K562 (cell line): Measurements from ENCODE around the gene PIK3AP1. TPM values are rescaled to one million over a fixed set of nuclear protein-coding genes. Genes with fewer than 3 reads are reported as not detected.
A peak's percentile ranks its signal among the peaks of the same experiment; 100 is the strongest.

Experiments
- BACH1 ChIP-seq: fragments of 200-800 bp; sonication (Bioruptor generic); IDR thresholded peaks from 2 replicates; pipeline ENCODE4 v1.6.1; 2016; ENCODE audit warnings: missing genetic modification characterization, missing compliant biosample characterization
- CTCF ChIP-seq, 3 experiments: IDR thresholded peaks in 2 of 3; conservative IDR thresholded peaks in 1 of 3; 2 replicates each; pipeline ENCODE4 v1.5.1; 2011 to 2012; ENCODE audit warnings: low read length in 3 of 3, mild to moderate bottlenecking in 3 of 3, control low read depth in 2 of 3, improper control_type of control experiment in 1 of 3, inconsistent platforms in 1 of 3, low read depth in 1 of 3, mixed read lengths in 1 of 3, moderate library complexity in 1 of 3; ENCODE audit not compliant: insufficient read depth in 2 of 3
- FOXJ3 ChIP-seq: sonication (generic); formaldehyde crosslinking; IDR thresholded peaks from 2 replicates; pipeline ENCODE4 v1.4.0; 2020; ENCODE audit warnings: mild to moderate bottlenecking, missing genetic modification reagents
- FOXK2 ChIP-seq, 2 experiments: fragments of 450-650 bp; IDR thresholded peaks in 1 of 2; conservative IDR thresholded peaks in 1 of 2; 2 replicates each; pipeline ENCODE4 v1.6.1; 2016; ENCODE audit warnings: low read depth in 2 of 2, mild to moderate bottlenecking in 1 of 2
- GATAD2A ChIP-seq: fragments of 450-650 bp; IDR thresholded peaks from 2 replicates; pipeline ENCODE4 v1.6.1; 2017
- L3MBTL2 ChIP-seq: fragments of 450-650 bp; IDR thresholded peaks from 2 replicates; pipeline ENCODE4 v1.6.1; 2016; ENCODE audit warnings: mild to moderate bottlenecking, moderate library complexity
- NR2C1 ChIP-seq, 2 experiments: fragments of 450-650 bp; IDR thresholded peaks; 2 replicates each; pipeline ENCODE4 v1.6.1; 2017; ENCODE audit warnings: mild to moderate bottlenecking in 2 of 2, antibody characterized with exemption in 1 of 2, inconsistent platforms in 1 of 2, missing compliant biosample characterization in 1 of 2, missing genetic modification characterization in 1 of 2
- PHF20 ChIP-seq: fragments of 450-650 bp; IDR thresholded peaks from 2 replicates; pipeline ENCODE4 v1.6.1; 2018; ENCODE audit not compliant: partially characterized antibody
- POLR2H ChIP-seq: IDR thresholded peaks from 2 replicates; pipeline ENCODE4 v1.6.1; 2016; ENCODE audit warnings: missing genetic modification characterization, low read depth, mild to moderate bottlenecking, control low read depth, missing compliant biosample characterization, moderate library complexity
- RB1 ChIP-seq: fragments of 450-650 bp; IDR thresholded peaks from 2 replicates; pipeline ENCODE4 v1.6.1; 2017; ENCODE audit warnings: low read depth, mild to moderate bottlenecking
- STAG1 ChIP-seq: sonication (generic); formaldehyde crosslinking; IDR thresholded peaks from 2 replicates; pipeline ENCODE4 v1.5.0; 2020; ENCODE audit warnings: missing genetic modification reagents, borderline replicate concordance
- TCFL5 ChIP-seq: fragments of 250-450 bp; sonication (Bioruptor Pico); conservative IDR thresholded peaks from 2 replicates; pipeline ENCODE4 v1.6.1; 2021; ENCODE audit warnings: mild to moderate bottlenecking, moderate library complexity, matching md5 sums
- VEZF1 ChIP-seq: fragments of 200-800 bp; sonication (Bioruptor generic); IDR thresholded peaks from 2 replicates; pipeline ENCODE4 v1.6.1; 2017; ENCODE audit warnings: missing genetic modification characterization, missing compliant biosample characterization
- ZBTB17 ChIP-seq: fragments of 450-650 bp; formaldehyde crosslinking; IDR thresholded peaks from 2 replicates; pipeline ENCODE4 v1.4.0; 2020; ENCODE audit warnings: mild to moderate bottlenecking
- ZFP30 ChIP-seq: fragments of 250-450 bp; sonication (Bioruptor Pico); IDR thresholded peaks from 2 replicates; pipeline ENCODE4 v1.8.0; 2022; ENCODE audit warnings: moderate library complexity, mild to moderate bottlenecking, inconsistent platforms, borderline replicate concordance
- ZNF766 ChIP-seq: fragments of 200-800 bp; sonication (Bioruptor generic); conservative IDR thresholded peaks from 2 replicates; pipeline ENCODE4 v1.6.1; 2016; ENCODE audit warnings: missing genetic modification characterization, missing compliant biosample characterization
- polyA plus RNA-seq, 8 experiments: library from polyadenylated mRNA; depleted of rRNA in 4 of 8; stranded (reverse) in 5 of 8; unstranded in 3 of 8; fragments of >200 nt; fragmentation: Nextera tagmentation in 2 of 8; fragmentation: Illumina TruSeq in 1 of 8; extraction: Ambion mirVana in 2 of 8; extraction: Trizol in 1 of 8; gene quantifications; 2 replicates each; pipeline versions ENCODE4 v1.2.1 to v1.2.3, GENCODE V29; 2011 to 2014; ENCODE audit warnings: inconsistent platforms in 1 of 8, missing spikeins in 1 of 8
- total RNA-seq, 7 experiments: library from RNA; depleted of rRNA in 6 of 7; stranded (reverse); fragments of >200 nt in 6 of 7; fragmentation: Illumina TruSeq in 2 of 7; extraction: Trizol in 2 of 7; gene quantifications; 2 replicates each; pipeline versions ENCODE4 v1.2.1 to v1.2.3, GENCODE V29; 2011 to 2021; ENCODE audit warnings: low replicate concordance in 1 of 7
- TF ChIP-seq, protein P1 (sequence below), 2 experiments: IDR thresholded peaks; 2 replicates each; pipeline ENCODE4 v1.6.1; 2011; ENCODE audit warnings: borderline replicate concordance in 1 of 2, control low read depth in 1 of 2, low read depth in 1 of 2, low read length in 1 of 2, mild to moderate bottlenecking in 1 of 2, mixed read lengths in 1 of 2, moderate library complexity in 1 of 2; ENCODE audit not compliant: insufficient read depth in 1 of 2, insufficient read length in 1 of 2, poor library complexity in 1 of 2, severe bottlenecking in 1 of 2; ENCODE audit errors: extremely low read depth in 1 of 2
- TF ChIP-seq, protein P2 (sequence below), 2 experiments: fragments of 200-800 bp in 1 of 2; sonication (Bioruptor generic) in 1 of 2; sonication (generic) in 1 of 2; formaldehyde crosslinking in 1 of 2; IDR thresholded peaks in 1 of 2; conservative IDR thresholded peaks in 1 of 2; 2 replicates each; pipeline versions ENCODE4 v1.5.0 to v1.6.1; 2016 to 2020; ENCODE audit warnings: missing compliant biosample characterization in 1 of 2, missing genetic modification characterization in 1 of 2, missing genetic modification reagents in 1 of 2

PIK3AP1 gene
- total and polyA plus RNA-seq, 9 of the 15 experiments (the other 6 are each of a cell fraction or from before 2014, with no cell fraction given), result 0.20 to 2.4 (median 1.4) TPM

GRCh38 chr10:96586419-96587263, 133.7 kb downstream of the PIK3AP1 start, which contains the start of gene TM9SF3 (continued):
- TF ChIP-seq VEZF1 (CRISPR knock-in tag) (peak; percentile 93), BACH1 (tag) (no peak), STAG1 (CRISPR knock-in tag) (no peak), L3MBTL2 (peak; percentile 63), NR2C1 (IDR thresholded peaks at IDR 0.05) (0 out of 2 replicates have a peak, but pooled peaks have one; percentile 22), NR2C1 (tag; IDR thresholded peaks at IDR 0.05) (peak; percentile 63), TCFL5 (CRISPR knock-in tag) (no peak), FOXJ3 (CRISPR knock-in tag) (no peak), CTCF (IDR thresholded peaks at IDR 0.05 in 2 of 3, conservative IDR thresholded peaks at IDR 0.05 in 1 of 3; ENCODE audit: insufficient read depth in 2 of 3, low read depth in 1 of 3, low read length in 3 of 3) (0 out of 6 replicates have a peak, but pooled peaks of 1 of the 3 experiments have one; percentile 1), ZBTB17 (CRISPR knock-in tag) (no peak), GATAD2A (no peak), FOXK2 (conservative IDR thresholded peaks at IDR 0.05 in 1 of 2, IDR thresholded peaks at IDR 0.05 in 1 of 2; ENCODE audit: low read depth in 2 of 2) (no peak), ZFP30 (CRISPR knock-in tag) (no peak), ZNF766 (CRISPR knock-in tag) (no peak), PHF20 (peak; percentile 3), RB1 (peak; percentile 84), POLR2H (peak; percentile 64; the same call in 1 of the 2 replicates)
- TF ChIP-seq, protein P1, sequence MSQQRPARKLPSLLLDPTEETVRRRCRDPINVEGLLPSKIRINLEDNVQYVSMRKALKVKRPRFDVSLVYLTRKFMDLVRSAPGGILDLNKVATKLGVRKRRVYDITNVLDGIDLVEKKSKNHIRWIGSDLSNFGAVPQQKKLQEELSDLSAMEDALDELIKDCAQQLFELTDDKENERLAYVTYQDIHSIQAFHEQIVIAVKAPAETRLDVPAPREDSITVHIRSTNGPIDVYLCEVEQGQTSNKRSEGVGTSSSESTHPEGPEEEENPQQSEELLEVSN (IDR thresholded peaks at IDR 0.05; ENCODE audit: borderline replicate concordance in 1 of 2, extremely low read depth in 1 of 2, insufficient read depth in 1 of 2, insufficient read length in 1 of 2, low read depth in 1 of 2, low read length in 1 of 2, poor library complexity in 1 of 2, severe bottlenecking in 1 of 2), result peak; percentile 75 to 94
- TF ChIP-seq, protein P2, sequence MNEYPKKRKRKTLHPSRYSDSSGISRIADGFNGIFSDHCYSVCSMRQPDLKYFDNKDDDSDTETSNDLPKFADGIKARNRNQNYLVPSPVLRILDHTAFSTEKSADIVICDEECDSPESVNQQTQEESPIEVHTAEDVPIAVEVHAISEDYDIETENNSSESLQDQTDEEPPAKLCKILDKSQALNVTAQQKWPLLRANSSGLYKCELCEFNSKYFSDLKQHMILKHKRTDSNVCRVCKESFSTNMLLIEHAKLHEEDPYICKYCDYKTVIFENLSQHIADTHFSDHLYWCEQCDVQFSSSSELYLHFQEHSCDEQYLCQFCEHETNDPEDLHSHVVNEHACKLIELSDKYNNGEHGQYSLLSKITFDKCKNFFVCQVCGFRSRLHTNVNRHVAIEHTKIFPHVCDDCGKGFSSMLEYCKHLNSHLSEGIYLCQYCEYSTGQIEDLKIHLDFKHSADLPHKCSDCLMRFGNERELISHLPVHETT (CRISPR knock-in tag; conservative IDR thresholded peaks at IDR 0.05 in 1 of 2, IDR thresholded peaks at IDR 0.05 in 1 of 2), result peak in 1 of 2 experiments; percentile 95; a peak in 2 of 4 replicates
